ENCODE results near the gene CPLX1. TPM values are rescaled to one million over a fixed set of nuclear protein-coding genes. Genes with fewer than 3 reads are reported as not detected.
"Not testable (repeated sequence)": the region's sequence is repeated elsewhere in the genome, so short reads cannot be mapped to it uniquely, and the experiment has no call there.

Gene CPLX1
- total RNA-seq, 1 experiment from 2014 or later, result 3.1 TPM

DNA sequence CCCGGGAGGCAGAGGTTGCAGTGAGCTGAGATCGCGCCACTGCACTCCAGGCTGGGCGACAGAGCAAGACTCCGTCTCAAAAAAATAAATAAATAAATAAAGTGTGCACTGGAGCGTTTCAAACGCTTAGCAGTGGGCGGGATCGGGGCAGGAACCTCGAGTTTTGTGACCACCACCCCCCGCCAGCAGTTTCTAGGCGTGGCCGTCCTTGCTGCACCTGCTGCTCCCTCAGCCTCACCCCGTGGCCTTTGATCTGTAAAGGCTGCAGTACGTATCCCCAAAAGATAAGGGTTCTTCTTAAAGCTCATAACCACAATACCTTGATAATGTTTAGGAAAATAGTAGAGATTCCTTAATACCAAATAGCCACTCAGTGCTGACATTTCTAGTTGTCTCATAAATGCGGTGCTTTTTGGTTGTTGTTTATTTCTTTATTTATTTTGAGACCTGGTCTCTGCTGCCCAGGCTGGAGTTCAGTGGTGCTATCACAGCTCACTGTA, 87.1 kb downstream of the CPLX1 start:
- Histone ChIP-seq H3K79me2 (ENCODE audit: low read length) (no peaks in the 10 kb centered on the region), H3K27me3 (ENCODE audit: low read length) (no peaks in the 10 kb centered on the region), H4K20me1 (ENCODE audit: insufficient read depth, low read depth, low read length) (no peaks in the 10 kb centered on the region), H3K27ac (ENCODE audit: low read length) (no peak overlapping the region), H2AFZ (ENCODE audit: low read length) (no peak overlapping the region), H3K4me2 (ENCODE audit: low read depth, low read length, poor library complexity, severe bottlenecking) (no peak overlapping the region), H3K9me2 (replicated peaks; ENCODE audit: insufficient read depth, low read length) (no peaks in the 10 kb centered on the region), H3K36me3 (ENCODE audit: insufficient read depth, low read length) (no peaks in the 10 kb centered on the region; the same call in 1 of the 2 replicates), H3K9me3 (ENCODE audit: low read length) (no peaks in the 10 kb centered on the region), H3K9ac (ENCODE audit: low read length) (no peak overlapping the region), H3K4me3 (ENCODE audit: low read length) (no peak overlapping the region), H3K4me1 (ENCODE audit: low read length) (no peaks in the 10 kb centered on the region)
- DNase-seq, result no peak

DNA sequence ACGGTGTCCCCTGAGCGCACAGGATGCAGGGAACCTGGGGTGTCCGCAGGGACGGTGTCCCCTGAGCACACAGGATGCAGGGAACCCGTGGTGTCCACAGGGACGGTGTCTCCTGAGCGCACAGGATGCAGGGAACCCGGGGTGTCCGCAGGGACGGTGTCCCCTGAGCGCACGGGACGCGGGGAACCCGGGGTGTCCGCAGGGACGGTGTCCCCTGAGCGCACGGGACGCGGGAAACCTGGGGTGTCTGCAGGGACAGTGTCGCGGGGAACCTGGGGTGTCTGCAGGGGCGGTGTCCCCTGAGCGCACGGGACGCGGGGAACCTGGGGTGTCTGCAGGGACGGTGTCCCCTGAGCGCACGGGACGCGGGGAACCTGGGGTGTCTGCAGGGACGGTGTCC, 89.4 kb downstream of the CPLX1 start:
- not testable (repeated sequence) for DNase-seq

DNA sequence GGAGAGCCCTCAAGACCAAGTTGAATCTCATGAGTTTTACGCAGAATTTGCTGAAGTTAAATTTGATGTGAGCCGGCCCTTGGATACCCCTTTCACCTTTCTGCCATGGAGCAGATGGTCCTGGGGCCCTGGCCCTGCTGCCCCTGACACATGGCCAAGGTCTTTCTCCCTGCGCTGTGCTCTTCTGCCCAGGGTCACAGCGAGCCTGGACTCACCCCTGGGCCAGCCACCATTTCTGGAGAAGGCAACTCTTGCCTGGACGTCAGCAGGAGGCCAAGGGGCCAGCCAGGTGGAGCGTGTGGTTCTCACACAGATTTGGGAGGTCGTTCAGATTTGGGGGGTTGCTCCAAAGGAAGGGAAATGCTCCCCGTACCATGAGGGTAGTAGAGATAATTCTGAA, 90.3 kb downstream of the CPLX1 start:
- no peak for DNase-seq
- no peaks in the 10 kb centered on the region for H3K27me3 ChIP-seq (ENCODE audit: low read length)
- no peak overlapping the region for H2AFZ ChIP-seq (ENCODE audit: low read length)
- no peak overlapping the region for H3K4me3 ChIP-seq (ENCODE audit: low read length)
- H4K20me1 ChIP-seq (ENCODE audit: insufficient read depth, low read depth, low read length), result no peaks in the 10 kb centered on the region
- H3K36me3 ChIP-seq (ENCODE audit: insufficient read depth, low read length), result no peaks in the 10 kb centered on the region; the same call in none of the 2 replicates
- no peaks in the 10 kb centered on the region for H3K9me3 ChIP-seq (ENCODE audit: low read length)
- no peak overlapping the region for H3K9ac ChIP-seq (ENCODE audit: low read length)
- H3K4me1 ChIP-seq (ENCODE audit: low read length), result no peaks in the 10 kb centered on the region
- H3K79me2 ChIP-seq (ENCODE audit: low read length), result no peaks in the 10 kb centered on the region
- H3K9me2 ChIP-seq (replicated peaks; ENCODE audit: insufficient read depth, low read length), result no peaks in the 10 kb centered on the region
- no peak overlapping the region for H3K4me2 ChIP-seq (ENCODE audit: low read depth, low read length, poor library complexity, severe bottlenecking)
- H3K27ac ChIP-seq (ENCODE audit: low read length), result no peak overlapping the region

More for the DNA sequence above, 89.4 kb downstream of the CPLX1 start:
- not testable (repeated sequence) for H3K4me2 ChIP-seq (ENCODE audit: low read depth, low read length, poor library complexity, severe bottlenecking); H3K4me1 ChIP-seq (ENCODE audit: low read length); H3K4me3 ChIP-seq (ENCODE audit: low read length); H3K27me3 ChIP-seq (ENCODE audit: low read length); H3K79me2 ChIP-seq (ENCODE audit: low read length); H3K27ac ChIP-seq (ENCODE audit: low read length); H2AFZ ChIP-seq (ENCODE audit: low read length); H3K36me3 ChIP-seq (ENCODE audit: insufficient read depth, low read length); H3K9me2 ChIP-seq (replicated peaks; ENCODE audit: insufficient read depth, low read length); H4K20me1 ChIP-seq (ENCODE audit: insufficient read depth, low read depth, low read length); H3K9me3 ChIP-seq (ENCODE audit: low read length); H3K9ac ChIP-seq (ENCODE audit: low read length)

Other genes starting within 250 kb of the CPLX1 start
- gene TMEM271, start 249.8 kb downstream of the CPLX1 start, total RNA-seq (2014; rRNA removed; shearing (Covaris generic); ENCODE audit: low replicate concordance), result not detected in 2 replicates
- gene PDE6B, start 200.6 kb downstream of the CPLX1 start, total RNA-seq (2014; rRNA removed; shearing (Covaris generic); ENCODE audit: low replicate concordance), result not detected in 2 replicates
- gene ATP5ME, start 151.9 kb downstream of the CPLX1 start, total RNA-seq (2014; rRNA removed; shearing (Covaris generic); ENCODE audit: low replicate concordance), result 334 and 357 TPM in 2 replicates
- gene MYL5, start 151.6 kb downstream of the CPLX1 start, total RNA-seq (2014; rRNA removed; shearing (Covaris generic); ENCODE audit: low replicate concordance), result 50.5 and 72.2 TPM in 2 replicates
- not detected in 2 replicates for gene SLC49A3, start 137.0 kb downstream of the CPLX1 start, total RNA-seq (2014; rRNA removed; shearing (Covaris generic); ENCODE audit: low replicate concordance)
- 18.0 and 18.7 TPM in 2 replicates for gene PCGF3, start 120.3 kb downstream of the CPLX1 start, total RNA-seq (2014; rRNA removed; shearing (Covaris generic); ENCODE audit: low replicate concordance)
- gene GAK, start 106.2 kb upstream of the CPLX1 start, total RNA-seq (2014; rRNA removed; shearing (Covaris generic); ENCODE audit: low replicate concordance), result 48.8 and 76.6 TPM in 2 replicates
- gene TMEM175, start 106.3 kb upstream of the CPLX1 start, total RNA-seq (2014; rRNA removed; shearing (Covaris generic); ENCODE audit: low replicate concordance), result 15.1 and 28.1 TPM in 2 replicates
- gene DGKQ, start 147.4 kb upstream of the CPLX1 start, total RNA-seq (2014; rRNA removed; shearing (Covaris generic); ENCODE audit: low replicate concordance), result 5.8 and 21.1 TPM in 2 replicates
- 17.3 and 20.8 TPM in 2 replicates for gene IDUA, start 160.9 kb upstream of the CPLX1 start, total RNA-seq (2014; rRNA removed; shearing (Covaris generic); ENCODE audit: low replicate concordance)
- gene SLC26A1, start 167.3 kb upstream of the CPLX1 start, total RNA-seq (2014; rRNA removed; shearing (Covaris generic); ENCODE audit: low replicate concordance), result not detected in 2 replicates
- gene FGFRL1, start 185.5 kb upstream of the CPLX1 start, total RNA-seq (2014; rRNA removed; shearing (Covaris generic); ENCODE audit: low replicate concordance), result 0.76 TPM in 1 of 2 replicates, not detected in the other